ENCODE results near the gene PGGHG. TPM values are rescaled to one million over a fixed set of nuclear protein-coding genes. Genes with fewer than 3 reads are reported as not detected.
"Not testable (repeated sequence)": the region's sequence is repeated elsewhere in the genome, so short reads cannot be mapped to it uniquely, and the experiment has no call there.

PGGHG gene
- total RNA-seq, 4 donors from 2014 or later, result 4.0 to 7.7 (median 6.9) TPM

DNA sequence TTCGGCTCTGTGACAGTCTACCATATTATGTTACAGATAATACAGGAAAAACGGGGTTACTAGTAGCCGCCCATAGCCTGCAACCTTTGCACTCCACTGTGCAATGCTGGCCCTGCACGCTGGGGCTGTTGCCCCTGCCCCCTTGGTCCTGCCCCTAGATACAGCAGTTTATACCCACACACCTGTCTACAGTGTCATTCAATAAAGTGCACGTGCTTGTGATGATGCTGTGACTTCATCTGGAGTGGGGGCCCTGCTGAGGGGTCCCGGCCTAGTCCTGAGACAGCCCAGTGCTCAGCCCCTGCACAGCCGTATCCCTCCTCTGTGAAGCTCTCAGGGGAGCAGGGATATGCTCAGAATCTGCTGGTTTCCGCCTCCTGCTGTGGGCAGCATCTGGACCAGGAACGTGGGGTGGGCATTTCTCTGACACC lies 26.1 kb downstream of the PGGHG start:
- H3K4me3 ChIP-seq (ENCODE audit: low read depth, poor library complexity, severe bottlenecking), result peak overlapping the region; percentile 11
- intact Hi-C loops (cut with DNase I; ENCODE audit: low total_unique reads), result no loop called here
- 61 to 69% methylated on average over 9 of the region's 9 CpGs for WGBS, 2 donors
- DNase-seq (ENCODE audit: low spot score in 2 of 2), result no peak
- TF ChIP-seq CTCF (IDR thresholded peaks at IDR 0.05), result no peak
- no peak for TF ChIP-seq POLR2A (IDR thresholded peaks at IDR 0.05)

DNA sequence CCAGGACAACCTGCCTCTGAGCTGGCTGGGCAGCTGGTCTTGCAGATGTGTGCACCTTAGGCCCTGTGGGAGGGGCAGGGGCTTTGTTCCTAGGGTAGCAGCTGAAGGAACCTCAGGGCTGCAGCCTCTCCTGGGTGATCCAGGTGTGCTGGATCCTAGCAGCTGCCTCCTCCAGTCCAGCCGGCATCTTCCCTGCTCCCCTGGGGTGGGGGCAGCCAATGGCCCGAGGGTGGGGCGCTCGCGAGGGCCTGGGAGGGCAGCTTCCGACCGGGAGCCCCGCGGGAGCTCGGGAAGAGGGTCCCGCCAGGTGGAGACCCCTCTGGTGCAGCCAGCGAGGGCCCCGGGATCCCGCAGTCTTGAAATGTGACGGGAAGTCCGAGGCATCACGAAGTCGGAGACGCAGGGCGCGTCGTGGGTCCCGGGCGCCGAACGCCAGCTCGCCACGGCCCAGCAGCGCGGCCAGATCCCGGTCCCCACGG lies 26.6 kb downstream of the PGGHG start:
- H3K4me3 ChIP-seq (ENCODE audit: low read depth, poor library complexity, severe bottlenecking), result peak overlapping the region; percentile 11
- intact Hi-C loops (cut with DNase I; ENCODE audit: low total_unique reads), result no loop called here
- DNase-seq (ENCODE audit: low spot score in 2 of 2), result no peak
- 36% methylated on average over 28 to 32 of the region's 32 CpGs for WGBS, 2 donors
- TF ChIP-seq CTCF (IDR thresholded peaks at IDR 0.05) (no peak), POLR2A (IDR thresholded peaks at IDR 0.05) (no peak)

- WGBS, 2 donors, result 22 to 32% methylated on average over 20 to 39 of the region's 64 CpGs
- intact Hi-C loops (cut with DNase I; ENCODE audit: low total_unique reads), result no loop called here
- DNase-seq (ENCODE audit: low spot score in 2 of 2), result no peak
- TF ChIP-seq CTCF (IDR thresholded peaks at IDR 0.05), result no peak
- TF ChIP-seq POLR2A (IDR thresholded peaks at IDR 0.05), result no peak
- peak overlapping the region; percentile 10 for H3K4me3 ChIP-seq (ENCODE audit: low read depth, poor library complexity, severe bottlenecking)
These were observed 27.2 kb downstream of the PGGHG start for GRCh38 chr11:316031-316701.

GRCh38 chr11:316891-317301 lies 28.0 kb downstream of the PGGHG start:
- no peak overlapping the region for H3K4me3 ChIP-seq (ENCODE audit: low read depth, poor library complexity, severe bottlenecking)
- WGBS, 2 donors, result 58 to 67% methylated on average over 7 of the region's 7 CpGs
- intact Hi-C loops (cut with DNase I; ENCODE audit: low total_unique reads), result no loop called here
- DNase-seq (ENCODE audit: low spot score in 2 of 2), result no peak
- TF ChIP-seq POLR2A (IDR thresholded peaks at IDR 0.05), result no peak

DNA sequence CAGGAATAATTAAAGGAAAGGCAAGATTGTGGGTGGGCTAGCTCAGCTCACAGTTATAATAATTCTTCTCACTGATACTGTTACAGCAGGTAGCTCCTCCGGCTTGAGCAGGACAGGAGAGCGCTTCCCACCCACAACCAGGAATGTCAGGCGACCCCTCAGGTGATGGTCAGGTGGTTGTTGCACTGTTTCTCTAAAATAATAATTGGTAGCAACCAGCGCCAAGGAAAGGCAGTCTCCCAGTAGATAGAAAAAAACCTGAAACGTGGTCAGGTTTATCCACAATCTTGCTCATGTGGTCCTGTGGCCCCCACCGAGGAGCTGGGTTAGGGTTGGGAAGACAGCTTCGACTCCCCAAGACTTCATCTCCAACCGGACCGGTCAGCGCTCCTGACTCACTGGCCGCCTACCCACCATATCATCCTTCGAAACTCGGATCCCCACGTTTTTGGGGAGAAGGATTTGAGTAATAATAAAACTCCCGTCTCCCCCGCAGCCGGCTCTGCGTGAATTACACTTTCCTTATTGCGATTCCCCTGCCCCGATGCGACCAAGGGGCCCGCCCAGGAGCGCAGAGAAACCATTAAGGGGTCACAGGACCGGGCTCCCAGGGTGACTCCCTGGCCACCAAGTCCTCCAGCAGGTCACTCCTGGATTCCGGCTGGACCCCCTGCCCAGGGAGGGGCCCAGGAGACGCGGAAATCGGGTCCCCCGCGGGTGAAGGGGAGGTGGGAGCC lies 28.9 kb downstream of the PGGHG start:
- intact Hi-C loops (cut with DNase I; ENCODE audit: low total_unique reads); H3K4me3 ChIP-seq (ENCODE audit: low read depth, poor library complexity, severe bottlenecking): not testable (repeated sequence)
- 24 to 40% methylated on average over 15 to 20 of the region's 30 CpGs for WGBS, 2 donors
- DNase-seq (ENCODE audit: low spot score in 2 of 2), result peak in 1 of 2 donors; percentile 82

GRCh38 chr11:318405-319120 lies 29.6 kb downstream of the PGGHG start:
- intact Hi-C loops (cut with DNase I; ENCODE audit: low total_unique reads); DNase-seq (ENCODE audit: low spot score in 2 of 2): not testable (repeated sequence)
- no CpG with 5 or more reads among the region's 79 CpGs for WGBS, 2 donors
- H3K4me3 ChIP-seq (ENCODE audit: low read depth, poor library complexity, severe bottlenecking), result peak overlapping the region; percentile 36

GRCh38 chr11:319121-319887 lies 30.4 kb downstream of the PGGHG start:
- WGBS, 2 donors, result 1 to 3% methylated on average over 12 of the region's 29 CpGs
- H3K4me3 ChIP-seq (ENCODE audit: low read depth, poor library complexity, severe bottlenecking), result peak overlapping the region; percentile 36
- DNase-seq (ENCODE audit: low spot score in 2 of 2); intact Hi-C loops (cut with DNase I; ENCODE audit: low total_unique reads): not testable (repeated sequence)

DNA sequence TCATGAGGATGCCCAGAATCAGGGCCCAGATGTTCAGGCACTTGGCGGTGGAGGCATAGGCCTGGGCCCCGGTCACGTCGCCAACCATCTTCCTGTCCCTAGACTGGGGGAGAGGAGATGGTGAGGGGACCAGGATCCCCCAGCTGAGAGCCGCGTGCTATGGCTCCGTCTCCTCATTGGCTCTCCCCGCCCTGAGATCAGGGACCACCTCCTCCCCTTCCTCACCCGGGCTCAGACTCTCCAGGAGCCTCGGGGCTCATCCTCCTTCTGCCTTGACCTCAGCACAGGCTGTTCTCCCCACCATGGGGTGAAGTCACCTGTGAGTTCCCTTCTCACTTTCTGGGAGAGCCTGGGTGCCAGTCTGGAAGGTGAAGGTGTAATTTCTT lies 31.0 kb downstream of the PGGHG start:
- 4 to 10% methylated on average over 6 to 8 of the region's 10 CpGs for WGBS, 2 donors
- H3K4me3 ChIP-seq (ENCODE audit: low read depth, poor library complexity, severe bottlenecking), result peak overlapping the region; percentile 83
- DNase-seq (ENCODE audit: low spot score in 2 of 2); intact Hi-C loops (cut with DNase I; ENCODE audit: low total_unique reads): not testable (repeated sequence)
